CD4-positive, alpha-beta T cell (primary cell): ENCODE measurements around the gene SLC9A8. TPM values are rescaled to one million over a fixed set of nuclear protein-coding genes. Genes with fewer than 3 reads are reported as not detected.

Experiments used
- ATAC-seq: fragments of 200-7000 bp; cut with Tn5 transposase; one replicate; pipeline ENCODE4 v1.10.0; 2022; ENCODE audit warnings: mild to moderate bottlenecking; ENCODE audit not compliant: poor library complexity
- CTCF ChIA-PET: fragments of 350-600 bp; sonication (Branson Sonifier 250); formaldehyde crosslinking; loops from one replicate; lab custom pipeline; 2021; ENCODE audit warnings: antibody characterized with exemption, inconsistent platforms; lab: Charles Lee
- POLR2A ChIA-PET: fragments of 350-600 bp; sonication (Branson Sonifier 250); formaldehyde crosslinking; loops from one replicate; lab custom pipeline; 2021; ENCODE audit warnings: antibody characterized with exemption, inconsistent platforms; lab: Charles Lee
- DNase-seq, 14 experiments: peaks; one replicate each; pipeline ENCODE4 v3.0.0-alpha.2; 2013 to 2020; ENCODE audit warnings: mixed read lengths in 2 of 14
- H3K27ac ChIP-seq, 2 donors: one replicate each; pipeline versions ENCODE4 v1.5.1 to v1.7.0; 2013; ENCODE audit warnings: low read length in 2 of 2, low read depth in 1 of 2, mild to moderate bottlenecking in 1 of 2
- H3K27me3 ChIP-seq, 2 experiments: 1 replicate in 1 of 2; 2 replicates in 1 of 2; pipeline versions ENCODE4 v1.6.1 to v1.7.0; 2013; ENCODE audit warnings: low read length in 2 of 2, control low read depth in 1 of 2, mild to moderate bottlenecking in 1 of 2, moderate library complexity in 1 of 2; ENCODE audit not compliant: insufficient read depth in 2 of 2, control insufficient read depth in 1 of 2
- H3K36me3 ChIP-seq: one replicate; pipeline ENCODE4 v1.6.1; 2013; ENCODE audit warnings: low read length, control low read depth; ENCODE audit not compliant: insufficient read depth
- H3K4me1 ChIP-seq: one replicate; pipeline ENCODE4 v1.6.1; 2013; ENCODE audit warnings: low read length, control low read depth; ENCODE audit not compliant: insufficient read depth
- H3K4me3 ChIP-seq: one replicate; pipeline ENCODE4 v1.5.1; 2013; ENCODE audit warnings: mild to moderate bottlenecking, low read length, moderate library complexity
- H3K9me3 ChIP-seq, 2 experiments: 1 replicate in 1 of 2; 2 replicates in 1 of 2; pipeline versions ENCODE4 v1.6.1 to v1.7.0; 2013; ENCODE audit warnings: low read length in 2 of 2, mild to moderate bottlenecking in 2 of 2, control low read depth in 1 of 2, moderate library complexity in 1 of 2; ENCODE audit not compliant: control insufficient read depth in 1 of 2, insufficient read depth in 1 of 2
- H3K27ac Mint-ChIP-seq: one replicate; pipeline ENCODE4 v1.8.0; 2020; ENCODE audit warnings: mixed read lengths
- H3K27me3 Mint-ChIP-seq: one replicate; pipeline ENCODE4 v1.8.0; 2021; ENCODE audit warnings: mixed read lengths
- H3K36me3 Mint-ChIP-seq: one replicate; pipeline ENCODE4 v1.8.0; 2021; ENCODE audit warnings: low read depth, mixed read lengths
- H3K4me1 Mint-ChIP-seq: one replicate; pipeline ENCODE4 v1.8.0; 2021; ENCODE audit warnings: low read depth, mixed read lengths
- H3K4me3 Mint-ChIP-seq: one replicate; pipeline ENCODE4 v1.8.0; 2020; ENCODE audit warnings: mild to moderate bottlenecking, mixed read lengths
- H3K9me3 Mint-ChIP-seq: one replicate; pipeline ENCODE4 v1.8.0; 2020; ENCODE audit warnings: mixed read lengths
- intact Hi-C, 2 experiments: fragments of 100-400 bp; cut with DNase I in 1 of 2; cut with micrococcal nuclease in 1 of 2; formaldehyde crosslinking; loops; one replicate each; pipeline versions ENCODE4 v1.15.1 to v1.9.0; 2023 to 2025; cut with DNase I, micrococcal nuclease
- total RNA-seq, 174 experiments: library from RNA in 2 of 174; stranded (reverse) in 2 of 174; gene quantifications; one replicate each; pipeline ENCODE4 v1.2.3 and lab custom pipeline; 2021 to 2026
- TF ChIP-seq, protein P1 (sequence below): fragments of 200-600 bp; IDR thresholded peaks from one replicate; pipeline ENCODE4 v1.8.0; 2022; ENCODE audit warnings: antibody characterized with exemption, mild to moderate bottlenecking

Gene SLC9A8
- total RNA-seq, 2 experiments from 2014 or later = 29.5 to 30.2 TPM

DNA sequence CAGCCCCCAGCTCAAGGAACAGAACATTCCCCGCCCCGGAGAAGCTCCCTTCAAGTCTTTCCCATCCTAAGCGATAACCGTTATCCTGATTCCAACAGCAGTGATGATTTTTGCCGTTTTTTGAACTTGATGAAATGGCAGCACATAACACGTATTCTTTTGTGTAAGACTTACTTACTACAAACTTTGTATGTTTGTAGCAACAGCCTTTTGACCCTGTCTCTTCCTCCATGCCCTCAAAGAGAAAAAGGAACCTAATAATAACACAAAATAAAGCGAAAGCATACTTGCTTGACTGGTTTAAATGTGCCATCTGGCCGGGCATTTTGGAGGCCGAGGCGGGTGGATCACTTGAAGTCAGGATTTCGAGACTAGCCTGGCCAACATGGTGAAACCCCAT is 26.4 kb upstream of the SLC9A8 start:
- no peaks in the 10 kb centered on the region for H3K9me3 ChIP-seq
- Mint-ChIP-seq H3K27me3 (peaks cover 17% of the 10 kb centered on the region), H3K27ac (no peak overlapping the region), H3K4me3 (no peak overlapping the region), H3K36me3 (no peaks in the 10 kb centered on the region), H3K9me3 (no peaks in the 10 kb centered on the region), H3K4me1 (no peaks in the 10 kb centered on the region)
- ATAC-seq (no peak), DNase-seq (no peak)
- no peak overlapping the region for H3K27ac ChIP-seq
- intact Hi-C loops = no loop called here
- H3K27me3 ChIP-seq = no peaks in the 10 kb centered on the region
- H3K36me3 ChIP-seq = no peaks in the 10 kb centered on the region
- TF ChIP-seq, protein P1, sequence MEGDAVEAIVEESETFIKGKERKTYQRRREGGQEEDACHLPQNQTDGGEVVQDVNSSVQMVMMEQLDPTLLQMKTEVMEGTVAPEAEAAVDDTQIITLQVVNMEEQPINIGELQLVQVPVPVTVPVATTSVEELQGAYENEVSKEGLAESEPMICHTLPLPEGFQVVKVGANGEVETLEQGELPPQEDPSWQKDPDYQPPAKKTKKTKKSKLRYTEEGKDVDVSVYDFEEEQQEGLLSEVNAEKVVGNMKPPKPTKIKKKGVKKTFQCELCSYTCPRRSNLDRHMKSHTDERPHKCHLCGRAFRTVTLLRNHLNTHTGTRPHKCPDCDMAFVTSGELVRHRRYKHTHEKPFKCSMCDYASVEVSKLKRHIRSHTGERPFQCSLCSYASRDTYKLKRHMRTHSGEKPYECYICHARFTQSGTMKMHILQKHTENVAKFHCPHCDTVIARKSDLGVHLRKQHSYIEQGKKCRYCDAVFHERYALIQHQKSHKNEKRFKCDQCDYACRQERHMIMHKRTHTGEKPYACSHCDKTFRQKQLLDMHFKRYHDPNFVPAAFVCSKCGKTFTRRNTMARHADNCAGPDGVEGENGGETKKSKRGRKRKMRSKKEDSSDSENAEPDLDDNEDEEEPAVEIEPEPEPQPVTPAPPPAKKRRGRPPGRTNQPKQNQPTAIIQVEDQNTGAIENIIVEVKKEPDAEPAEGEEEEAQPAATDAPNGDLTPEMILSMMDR = no peak
- no peak overlapping the region for H3K4me3 ChIP-seq
- POLR2A ChIA-PET = no interaction called here
- CTCF ChIA-PET = no interaction called here
- H3K4me1 ChIP-seq = peaks cover 5% of the 10 kb centered on the region

DNA sequence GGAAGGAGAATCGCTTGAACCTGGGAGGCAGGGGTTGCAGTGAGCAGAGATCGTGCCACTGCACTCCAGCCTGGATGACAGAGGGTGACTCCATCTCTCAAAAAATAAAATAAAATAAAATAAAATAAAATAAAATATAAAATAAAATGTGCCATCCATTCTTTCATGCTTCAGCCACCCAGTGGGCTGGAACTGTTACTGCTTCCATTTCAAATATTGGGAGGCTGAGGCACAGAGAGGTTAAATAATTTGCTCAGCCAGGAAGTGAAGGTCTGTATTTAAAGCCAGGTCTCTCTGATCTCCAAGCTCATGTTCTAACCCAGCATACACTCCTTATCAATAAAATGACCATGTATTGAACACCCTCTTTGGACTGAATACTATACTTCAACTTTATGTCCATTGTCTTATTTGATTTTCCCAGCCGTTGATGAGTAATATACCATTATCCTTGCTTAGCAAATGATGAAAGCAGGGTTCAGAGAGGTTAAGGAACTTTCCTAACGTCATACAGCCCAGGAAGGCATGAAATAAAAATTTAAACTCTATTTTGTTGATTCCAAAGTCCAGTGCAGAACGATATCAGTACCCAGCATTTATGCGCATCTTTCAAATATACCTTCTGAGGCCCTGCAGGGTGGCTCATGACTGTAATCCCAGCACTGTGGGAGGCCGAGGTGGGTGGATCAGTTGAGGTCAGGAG is 25.8 kb upstream of the SLC9A8 start:
- ChIA-PET CTCF (no interaction called here), POLR2A (no interaction called here)
- H3K27me3 Mint-ChIP-seq = peaks cover 20% of the 10 kb centered on the region
- intact Hi-C loops = no loop called here
- no peaks in the 10 kb centered on the region for H3K9me3 ChIP-seq
- H3K4me1 ChIP-seq = peaks cover 5% of the 10 kb centered on the region
- no peak overlapping the region for H3K27ac Mint-ChIP-seq
- no peaks in the 10 kb centered on the region for H3K36me3 ChIP-seq
- ATAC-seq = no peak
- DNase-seq = no peak
- no peak overlapping the region for H3K4me3 ChIP-seq
- TF ChIP-seq, protein P1 = no peak
- no peaks in the 10 kb centered on the region for H3K36me3 Mint-ChIP-seq
- no peaks in the 10 kb centered on the region for H3K27me3 ChIP-seq
- H3K4me1 Mint-ChIP-seq = no peaks in the 10 kb centered on the region
- H3K9me3 Mint-ChIP-seq = no peaks in the 10 kb centered on the region
- no peak overlapping the region for H3K4me3 Mint-ChIP-seq
- no peak overlapping the region for H3K27ac ChIP-seq

DNA sequence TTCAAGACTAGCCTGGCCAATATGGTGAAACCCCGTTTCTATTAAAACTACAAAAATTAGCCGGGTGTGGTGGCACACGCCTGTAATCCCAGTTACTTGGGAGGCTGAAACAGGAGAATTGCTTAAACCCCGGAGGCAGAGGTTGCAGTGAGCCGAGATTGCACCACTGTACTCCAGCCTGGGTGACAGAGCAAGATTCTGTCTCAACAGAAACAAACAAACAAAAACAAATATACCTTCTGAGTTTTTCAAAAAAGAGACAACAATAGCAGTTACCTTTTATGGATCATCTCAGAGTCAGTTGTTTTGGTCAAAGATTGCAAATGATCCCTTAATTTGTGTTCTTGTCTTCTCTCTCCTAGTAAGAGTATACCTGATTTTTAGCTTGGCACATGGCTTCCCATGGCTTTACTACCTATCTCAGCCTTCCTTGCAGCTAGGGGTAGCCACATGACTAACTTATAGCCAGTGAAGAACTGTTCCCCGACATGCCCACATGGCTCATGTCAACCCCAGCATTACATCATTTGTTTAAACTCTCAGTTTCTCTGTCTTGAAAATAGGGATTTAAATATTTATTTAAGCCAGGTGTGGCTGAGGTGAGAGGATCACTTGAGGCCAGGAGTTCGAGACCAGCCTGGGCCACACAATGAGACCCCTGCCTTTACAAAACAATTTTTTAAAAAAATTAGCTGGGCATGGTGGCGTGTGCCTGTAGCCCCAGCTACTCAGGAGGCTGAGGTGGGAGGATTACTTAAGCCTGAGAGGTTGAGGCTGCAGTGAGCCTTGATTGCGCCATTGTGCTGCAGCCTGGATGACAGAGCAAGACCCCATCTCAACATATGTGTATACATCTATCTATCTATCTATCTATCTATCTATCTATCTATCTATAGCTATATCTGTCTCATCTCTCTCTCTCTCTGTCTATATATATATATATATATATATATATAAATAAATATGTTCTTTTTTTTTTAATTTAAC is 25.0 kb upstream of the SLC9A8 start:
- H3K27ac Mint-ChIP-seq = no peak overlapping the region
- intact Hi-C loops = no loop called here
- H3K9me3 Mint-ChIP-seq = no peaks in the 10 kb centered on the region
- Histone ChIP-seq H3K4me1 (peaks cover 5% of the 10 kb centered on the region), H3K27ac (no peak overlapping the region), H3K4me3 (no peak overlapping the region), H3K27me3 (peaks cover 0 to 3% of the 10 kb centered on the region in 2 experiments), H3K36me3 (no peaks in the 10 kb centered on the region), H3K9me3 (no peaks in the 10 kb centered on the region)
- TF ChIP-seq, protein P1 = no peak
- no peak overlapping the region for H3K4me3 Mint-ChIP-seq
- ChIA-PET CTCF (no interaction called here), POLR2A (no interaction called here)
- H3K27me3 Mint-ChIP-seq = peaks cover 23% of the 10 kb centered on the region
- no peaks in the 10 kb centered on the region for H3K4me1 Mint-ChIP-seq
- DNase-seq (no peak), ATAC-seq (no peak)
- H3K36me3 Mint-ChIP-seq = no peaks in the 10 kb centered on the region
